Measurements from ENCODE around the gene KIAA0513.

DNA sequence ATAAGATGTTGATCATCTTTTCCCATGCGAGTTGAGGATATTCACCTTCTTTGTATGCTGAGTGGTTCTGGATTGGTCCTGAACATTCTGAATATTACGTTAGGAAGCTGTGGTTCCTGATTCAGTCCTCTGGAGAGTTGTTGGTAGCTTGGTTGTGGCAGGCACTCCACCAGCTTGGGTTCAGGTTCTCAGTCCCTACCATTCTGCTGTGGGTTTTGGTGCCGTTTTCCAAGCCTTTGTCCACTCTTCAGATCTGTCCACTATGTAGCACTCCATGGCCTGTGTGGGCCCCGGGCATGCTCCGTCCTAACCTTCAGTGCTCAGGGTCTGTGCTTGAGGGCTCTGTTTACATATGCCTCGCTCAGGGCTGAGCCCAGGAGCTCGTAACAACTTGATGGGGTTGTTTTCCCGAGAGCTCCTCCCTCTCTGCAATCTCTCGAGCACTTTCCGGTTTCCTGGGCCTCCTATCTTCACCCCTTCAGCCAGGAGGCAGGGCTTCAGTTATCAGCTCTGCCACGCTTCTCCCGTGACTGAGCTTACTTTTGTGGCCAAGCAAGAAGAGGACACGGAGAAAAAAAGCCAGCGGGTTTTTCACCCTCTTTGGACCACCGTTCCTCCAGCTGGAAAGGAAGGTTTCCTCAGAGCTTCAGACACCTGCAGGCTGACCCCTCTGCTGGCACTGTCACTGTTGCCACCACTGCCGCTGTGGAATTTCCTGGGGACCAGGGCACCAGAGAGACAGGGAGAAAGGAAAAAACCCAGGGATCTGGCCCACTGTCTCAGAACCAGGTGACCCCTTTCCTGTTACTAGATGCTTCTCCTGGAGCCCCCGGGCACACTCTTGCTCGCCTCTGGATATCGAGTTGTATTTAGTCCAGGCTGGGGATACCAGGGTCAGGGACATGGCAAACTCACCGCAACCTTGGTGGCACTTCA lies 19.6 kb downstream of the KIAA0513 start:
- TF ChIP-seq, protein P1, sequence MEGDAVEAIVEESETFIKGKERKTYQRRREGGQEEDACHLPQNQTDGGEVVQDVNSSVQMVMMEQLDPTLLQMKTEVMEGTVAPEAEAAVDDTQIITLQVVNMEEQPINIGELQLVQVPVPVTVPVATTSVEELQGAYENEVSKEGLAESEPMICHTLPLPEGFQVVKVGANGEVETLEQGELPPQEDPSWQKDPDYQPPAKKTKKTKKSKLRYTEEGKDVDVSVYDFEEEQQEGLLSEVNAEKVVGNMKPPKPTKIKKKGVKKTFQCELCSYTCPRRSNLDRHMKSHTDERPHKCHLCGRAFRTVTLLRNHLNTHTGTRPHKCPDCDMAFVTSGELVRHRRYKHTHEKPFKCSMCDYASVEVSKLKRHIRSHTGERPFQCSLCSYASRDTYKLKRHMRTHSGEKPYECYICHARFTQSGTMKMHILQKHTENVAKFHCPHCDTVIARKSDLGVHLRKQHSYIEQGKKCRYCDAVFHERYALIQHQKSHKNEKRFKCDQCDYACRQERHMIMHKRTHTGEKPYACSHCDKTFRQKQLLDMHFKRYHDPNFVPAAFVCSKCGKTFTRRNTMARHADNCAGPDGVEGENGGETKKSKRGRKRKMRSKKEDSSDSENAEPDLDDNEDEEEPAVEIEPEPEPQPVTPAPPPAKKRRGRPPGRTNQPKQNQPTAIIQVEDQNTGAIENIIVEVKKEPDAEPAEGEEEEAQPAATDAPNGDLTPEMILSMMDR (IDR thresholded peaks at IDR 0.05) = no peak
- no peak for TF ChIP-seq EZH2 (IDR thresholded peaks at IDR 0.05; ENCODE audit: borderline replicate concordance, insufficient read depth, low read depth, low read length, poor library complexity, severe bottlenecking)
